Rectal smooth muscle tissue (tissue), 1 donor: ENCODE data around the gene PTPRD.

ENCODE experiments used
- H3K27ac ChIP-seq: one replicate; pipeline ENCODE4 v1.7.0; 2013; ENCODE audit warnings: low read depth, low read length, inconsistent platforms
- H3K27me3 ChIP-seq: one replicate; pipeline ENCODE4 v1.7.0; 2013; ENCODE audit warnings: low read length; ENCODE audit not compliant: control insufficient read depth, insufficient read depth
- H3K36me3 ChIP-seq: one replicate; pipeline ENCODE4 v1.7.0; 2013; ENCODE audit warnings: low read length; ENCODE audit not compliant: control insufficient read depth, insufficient read depth
- H3K4me1 ChIP-seq: one replicate; pipeline ENCODE4 v1.7.0; 2013; ENCODE audit warnings: low read length; ENCODE audit not compliant: control insufficient read depth, insufficient read depth
- H3K4me3 ChIP-seq: one replicate; pipeline ENCODE4 v1.7.0; 2013; ENCODE audit warnings: low read length
- H3K9ac ChIP-seq: one replicate; pipeline ENCODE4 v1.7.0; 2013; ENCODE audit warnings: low read length

The PTPRD gene

GRCh38 chr9:8762479-8763085 is 1850.2 kb downstream of the PTPRD start:
- no peaks in the 10 kb centered on the region for H3K36me3 ChIP-seq
- H3K4me3 ChIP-seq, result no peak overlapping the region
- no peak overlapping the region for H3K27ac ChIP-seq
- H3K9ac ChIP-seq, result no peak overlapping the region
- H3K4me1 ChIP-seq, result no peaks in the 10 kb centered on the region
- H3K27me3 ChIP-seq, result no peaks in the 10 kb centered on the region

GRCh38 chr9:8760000-8760767 is 1852.6 kb downstream of the PTPRD start:
- H3K9ac ChIP-seq, result no peak overlapping the region
- H3K4me3 ChIP-seq, result no peak overlapping the region
- H3K27ac ChIP-seq, result no peak overlapping the region
- H3K36me3 ChIP-seq, result no peaks in the 10 kb centered on the region
- no peaks in the 10 kb centered on the region for H3K27me3 ChIP-seq
- no peaks in the 10 kb centered on the region for H3K4me1 ChIP-seq

GRCh38 chr9:8757881-8758280 is 1854.9 kb downstream of the PTPRD start:
- Histone ChIP-seq H3K4me1 (no peaks in the 10 kb centered on the region), H3K4me3 (no peak overlapping the region), H3K36me3 (no peaks in the 10 kb centered on the region), H3K9ac (no peak overlapping the region), H3K27ac (no peak overlapping the region), H3K27me3 (no peaks in the 10 kb centered on the region)

GRCh38 chr9:8754751-8755150 is 1858.1 kb downstream of the PTPRD start:
- Histone ChIP-seq H3K9ac (no peak overlapping the region), H3K27ac (no peak overlapping the region), H3K36me3 (no peaks in the 10 kb centered on the region), H3K27me3 (no peaks in the 10 kb centered on the region), H3K4me1 (no peaks in the 10 kb centered on the region), H3K4me3 (no peak overlapping the region)

GRCh38 chr9:8751406-8751930 is 1861.3 kb downstream of the PTPRD start:
- Histone ChIP-seq H3K27ac (no peak overlapping the region), H3K9ac (no peak overlapping the region), H3K36me3 (no peaks in the 10 kb centered on the region), H3K27me3 (no peaks in the 10 kb centered on the region), H3K4me1 (no peaks in the 10 kb centered on the region), H3K4me3 (no peak overlapping the region)

GRCh38 chr9:8750639-8751051 is 1862.2 kb downstream of the PTPRD start:
- no peaks in the 10 kb centered on the region for H3K27me3 ChIP-seq
- no peak overlapping the region for H3K9ac ChIP-seq
- no peaks in the 10 kb centered on the region for H3K4me1 ChIP-seq
- no peak overlapping the region for H3K27ac ChIP-seq
- H3K4me3 ChIP-seq, result no peak overlapping the region
- no peaks in the 10 kb centered on the region for H3K36me3 ChIP-seq

- H3K27me3 ChIP-seq, result no peaks in the 10 kb centered on the region
- no peak overlapping the region for H3K4me3 ChIP-seq
- H3K4me1 ChIP-seq, result no peaks in the 10 kb centered on the region
- no peak overlapping the region for H3K9ac ChIP-seq
- no peaks in the 10 kb centered on the region for H3K36me3 ChIP-seq
- no peak overlapping the region for H3K27ac ChIP-seq
Observed at GRCh38 chr9:8745347-8745746, 1867.5 kb downstream of the PTPRD start.

- H3K4me3 ChIP-seq, result no peak overlapping the region
- H3K4me1 ChIP-seq, result no peaks in the 10 kb centered on the region
- no peak overlapping the region for H3K9ac ChIP-seq
- H3K27ac ChIP-seq, result no peak overlapping the region
- H3K27me3 ChIP-seq, result no peaks in the 10 kb centered on the region
- H3K36me3 ChIP-seq, result no peaks in the 10 kb centered on the region
Observed at GRCh38 chr9:8738945-8739344, 1873.9 kb downstream of the PTPRD start.

GRCh38 chr9:8736805-8737204 is 1876.0 kb downstream of the PTPRD start:
- H3K36me3 ChIP-seq, result no peaks in the 10 kb centered on the region
- no peaks in the 10 kb centered on the region for H3K27me3 ChIP-seq
- no peak overlapping the region for H3K27ac ChIP-seq
- H3K4me1 ChIP-seq, result no peaks in the 10 kb centered on the region
- H3K9ac ChIP-seq, result no peak overlapping the region
- H3K4me3 ChIP-seq, result no peak overlapping the region

GRCh38 chr9:8734760-8735159 is 1878.0 kb downstream of the PTPRD start:
- no peaks in the 10 kb centered on the region for H3K36me3 ChIP-seq
- H3K4me1 ChIP-seq, result no peaks in the 10 kb centered on the region
- no peak overlapping the region for H3K27ac ChIP-seq
- no peak overlapping the region for H3K4me3 ChIP-seq
- H3K9ac ChIP-seq, result no peak overlapping the region
- H3K27me3 ChIP-seq, result no peaks in the 10 kb centered on the region

- Histone ChIP-seq H3K27ac (no peak overlapping the region), H3K4me1 (no peaks in the 10 kb centered on the region), H3K4me3 (peak overlapping the region; percentile 7), H3K9ac (no peak overlapping the region), H3K36me3 (no peaks in the 10 kb centered on the region), H3K27me3 (no peaks in the 10 kb centered on the region)
Observed at GRCh38 chr9:8733131-8733954, 1879.5 kb downstream of the PTPRD start.

GRCh38 chr9:8732367-8733075 is 1880.3 kb downstream of the PTPRD start:
- Histone ChIP-seq H3K27me3 (no peaks in the 10 kb centered on the region), H3K36me3 (no peaks in the 10 kb centered on the region), H3K27ac (no peak overlapping the region)

More at GRCh38 chr9:8732367-8733075, 1880.3 kb downstream of the PTPRD start:
- no peaks in the 10 kb centered on the region for H3K4me1 ChIP-seq
- no peak overlapping the region for H3K4me3 ChIP-seq
- no peak overlapping the region for H3K9ac ChIP-seq
